SK-N-SH (cell line): ENCODE data around the gene CCDC197. TPM values are rescaled to one million over a fixed set of nuclear protein-coding genes. Genes with fewer than 3 reads are reported as not detected.

Experiments
- CTCF ChIA-PET: fragments of 300-600, 350-600 bp; formaldehyde crosslinking; extraction: SDS; loops from one replicate; lab custom pipeline; 2021; lab: Yijun Ruan, JAX
- POLR2A ChIA-PET: fragments of 350-600 bp; sonication (Branson Sonifier 250); formaldehyde crosslinking; extraction: SDS; loops from one replicate; lab custom pipeline; 2020; ENCODE audit warnings: antibody characterized with exemption, inconsistent platforms; lab: Yijun Ruan, JAX
- DNase-seq: peaks from one replicate; pipeline ENCODE4 v3.0.0; 2012
- H2AFZ ChIP-seq: fragments of 200-600 bp; sonication (generic); 2 replicates; pipeline ENCODE4 v1.8.1; 2016; ENCODE audit warnings: antibody characterized with exemption, mild to moderate bottlenecking, low read depth
- H3F3A ChIP-seq: fragments of 200-600 bp; sonication (generic); replicated peaks from 2 replicates; pipeline ENCODE3; 2016; ENCODE audit warnings: antibody characterized with exemption, mild to moderate bottlenecking; ENCODE audit not compliant: insufficient read depth
- H3K27ac ChIP-seq, 2 experiments: fragments of 200-500 bp in 1 of 2; fragments of 200-600 bp in 1 of 2; sonication (Bioruptor generic) in 1 of 2; sonication (generic), shearing (Covaris generic) in 1 of 2; 2 replicates each; pipeline versions ENCODE4 v1.5.1 to v1.6.1; 2014 to 2016; ENCODE audit warnings: low read depth in 2 of 2, inconsistent platforms in 1 of 2, low read length in 1 of 2, mild to moderate bottlenecking in 1 of 2, mixed read lengths in 1 of 2
- H3K27me3 ChIP-seq: fragments of 200-600 bp; sonication (generic), shearing (Covaris generic); 2 replicates; pipeline ENCODE4 v1.6.1; 2016; ENCODE audit warnings: mixed run types; ENCODE audit not compliant: insufficient read depth
- H3K36me3 ChIP-seq, 2 experiments: fragments of 200-500 bp in 1 of 2; fragments of 200-600 bp in 1 of 2; sonication (Bioruptor generic) in 1 of 2; sonication (generic) in 1 of 2; replicated peaks in 1 of 2; 2 replicates each; pipeline versions ENCODE3 to v1.5.1; 2014 to 2016; ENCODE audit warnings: low read length in 1 of 2, mild to moderate bottlenecking in 1 of 2; ENCODE audit not compliant: insufficient read depth in 2 of 2, control insufficient read depth in 1 of 2
- H3K4me1 ChIP-seq, 2 experiments: fragments of 200-500 bp in 1 of 2; fragments of 200-600 bp in 1 of 2; sonication (Bioruptor generic) in 1 of 2; sonication (generic), shearing (Covaris generic) in 1 of 2; 2 replicates each; pipeline versions ENCODE4 v1.5.1 to v1.6.1; 2014 to 2016; ENCODE audit warnings: low read depth in 1 of 2, low read length in 1 of 2, mixed run types in 1 of 2; ENCODE audit not compliant: insufficient read depth in 2 of 2, control insufficient read depth in 1 of 2
- H3K4me2 ChIP-seq: fragments of 200-600 bp; sonication (generic), shearing (Covaris generic); 2 replicates; pipeline ENCODE4 v1.6.1; 2017; ENCODE audit warnings: mixed run types
- H3K4me3 ChIP-seq, 2 experiments: fragments of 200-500 bp in 1 of 2; fragments of 200-600 bp in 1 of 2; sonication (Bioruptor generic) in 1 of 2; sonication (generic), shearing (Covaris generic) in 1 of 2; 2 replicates each; pipeline versions ENCODE4 v1.5.1 to v1.8.1; 2014 to 2016; ENCODE audit warnings: low read depth in 2 of 2, inconsistent platforms in 1 of 2, low read length in 1 of 2, mild to moderate bottlenecking in 1 of 2, mixed read lengths in 1 of 2, moderate library complexity in 1 of 2
- H3K79me2 ChIP-seq: fragments of 200-600 bp; sonication (generic); 2 replicates; pipeline ENCODE4 v1.8.1; 2017; ENCODE audit warnings: mild to moderate bottlenecking; ENCODE audit not compliant: insufficient read depth
- H3K9ac ChIP-seq: fragments of 200-600 bp; sonication (generic); 2 replicates; pipeline ENCODE4 v1.6.1; 2017; ENCODE audit warnings: mixed run types
- H3K9me2 ChIP-seq: fragments of 200-600 bp; sonication (generic); 2 replicates; pipeline ENCODE4 v1.6.1; 2017; ENCODE audit warnings: mixed run types
- H3K9me3 ChIP-seq: fragments of 200-600 bp; sonication (generic); 2 replicates; pipeline ENCODE4 v1.6.1; 2017; ENCODE audit warnings: mixed run types, mild to moderate bottlenecking, moderate library complexity
- H4K20me1 ChIP-seq: fragments of 200-600 bp; sonication (generic); 2 replicates; pipeline ENCODE4 v1.6.1; 2017; ENCODE audit warnings: mild to moderate bottlenecking, mixed run types; ENCODE audit not compliant: insufficient read depth
- CHD2 ChIP-seq: fragments of 150-350 bp; IDR thresholded peaks from 2 replicates; pipeline ENCODE4 v1.6.1; 2018; ENCODE audit warnings: low read length; ENCODE audit not compliant: partially characterized antibody
- CTCF ChIP-seq: fragments of 200-600 bp; sonication (generic); IDR thresholded peaks from 2 replicates; pipeline ENCODE4 v1.6.1; 2017; ENCODE audit warnings: antibody characterized with exemption, mild to moderate bottlenecking, moderate library complexity
- ELF1 ChIP-seq: IDR thresholded peaks from 2 replicates; pipeline ENCODE4 v1.4.0; 2012
- FOSL2 ChIP-seq: IDR thresholded peaks from 2 replicates; pipeline ENCODE4 v1.4.0; 2012; ENCODE audit warnings: low read depth, mild to moderate bottlenecking, moderate library complexity, borderline replicate concordance
- FOXJ3 ChIP-seq: sonication (generic); formaldehyde crosslinking; IDR thresholded peaks from 2 replicates; pipeline ENCODE4 v1.5.1; 2020; ENCODE audit warnings: mild to moderate bottlenecking, missing genetic modification reagents
- FOXM1 ChIP-seq: IDR thresholded peaks from 2 replicates; pipeline ENCODE4 v1.4.0; 2012; ENCODE audit warnings: low read depth, mild to moderate bottlenecking
- GABPA ChIP-seq: IDR thresholded peaks from 2 replicates; pipeline ENCODE4 v1.4.0; 2012; ENCODE audit warnings: low read depth, mild to moderate bottlenecking
- GATA2 ChIP-seq: sonication (generic); formaldehyde crosslinking; IDR thresholded peaks from 2 replicates; pipeline ENCODE4 v1.5.0; 2020; ENCODE audit warnings: mild to moderate bottlenecking, missing genetic modification reagents
- MAX ChIP-seq: IDR thresholded peaks from 2 replicates; pipeline ENCODE4 v1.4.0; 2012; ENCODE audit warnings: low read depth
- MEF2A ChIP-seq: IDR thresholded peaks from 2 replicates; pipeline ENCODE4 v1.4.0; 2012; ENCODE audit warnings: low read depth, borderline replicate concordance
- MXI1 ChIP-seq: IDR thresholded peaks from 2 replicates; pipeline ENCODE4 v1.6.1; 2012; ENCODE audit warnings: mild to moderate bottlenecking, low read depth, low read length, improper control_type of control experiment
- NRF1 ChIP-seq: IDR thresholded peaks from 2 replicates; pipeline ENCODE4 v1.6.1; 2012; ENCODE audit warnings: low read depth, mild to moderate bottlenecking, low read length
- POLR2AphosphoS5 ChIP-seq: IDR thresholded peaks from 2 replicates; pipeline ENCODE4 v1.6.1; 2012; ENCODE audit warnings: low read depth, low read length
- RAD21 ChIP-seq: IDR thresholded peaks from 2 replicates; pipeline ENCODE4 v1.6.1; 2012; ENCODE audit warnings: mild to moderate bottlenecking, low read length
- RCOR1 ChIP-seq: fragments of 150-350 bp; IDR thresholded peaks from 2 replicates; pipeline ENCODE4 v1.6.1; 2017; ENCODE audit warnings: antibody characterized with exemption, low read length
- REST ChIP-seq: IDR thresholded peaks from 2 replicates; pipeline ENCODE4 v1.6.1; 2012; ENCODE audit warnings: mild to moderate bottlenecking, low read depth, low read length, moderate library complexity
- RFX5 ChIP-seq: IDR thresholded peaks from 2 replicates; pipeline ENCODE4 v1.6.1; 2012; ENCODE audit warnings: mild to moderate bottlenecking, improper control_type of control experiment, low read length
- RXRA ChIP-seq: IDR thresholded peaks from 2 replicates; pipeline ENCODE4 v1.4.0; 2012; ENCODE audit warnings: low read depth, mild to moderate bottlenecking, borderline replicate concordance
- SIN3A ChIP-seq: IDR thresholded peaks from 2 replicates; pipeline ENCODE4 v1.6.1; 2012; ENCODE audit warnings: low read depth, mild to moderate bottlenecking, low read length, moderate library complexity, borderline replicate concordance
- SMC3 ChIP-seq: IDR thresholded peaks from 2 replicates; pipeline ENCODE4 v1.6.1; 2012; ENCODE audit warnings: low read depth, low read length, improper control_type of control experiment
- TAF1 ChIP-seq: IDR thresholded peaks from 2 replicates; pipeline ENCODE4 v1.6.1; 2012; ENCODE audit warnings: low read depth, mild to moderate bottlenecking, low read length, moderate library complexity, borderline replicate concordance
- TCF12 ChIP-seq: IDR thresholded peaks from 2 replicates; pipeline ENCODE4 v1.4.0; 2012
- TEAD4 ChIP-seq: IDR thresholded peaks from 2 replicates; pipeline ENCODE4 v1.4.0; 2012; ENCODE audit warnings: mild to moderate bottlenecking, borderline replicate concordance; ENCODE audit not compliant: insufficient read depth
- ZBTB33 ChIP-seq: IDR thresholded peaks from 2 replicates; pipeline ENCODE4 v1.4.0; 2012; ENCODE audit warnings: low read depth, borderline replicate concordance
- WGBS: methylation state at CpG from one replicate; pipeline ENCODE4 v1.1.6; 2017; ENCODE audit warnings: low lambda C conversion rate; 5-methylcytosine and 5-hydroxymethylcytosine counted together
- polyA plus RNA-seq, 3 experiments: library from polyadenylated mRNA; depleted of rRNA; stranded (reverse); fragments of >200 nt; gene quantifications; 2 replicates each; pipeline ENCODE4 v1.2.3, GENCODE V29; 2012
- TF ChIP-seq, protein P1 (sequence below): fragments of 150-350 bp; IDR thresholded peaks from 2 replicates; pipeline ENCODE4 v1.6.1; 2017; ENCODE audit warnings: antibody characterized with exemption, low read length, low read depth, borderline replicate concordance

CCDC197 gene
- polyA plus RNA-seq, 1 of the 3 experiments (the other 2 are of a cell fraction), result not detected

DNA sequence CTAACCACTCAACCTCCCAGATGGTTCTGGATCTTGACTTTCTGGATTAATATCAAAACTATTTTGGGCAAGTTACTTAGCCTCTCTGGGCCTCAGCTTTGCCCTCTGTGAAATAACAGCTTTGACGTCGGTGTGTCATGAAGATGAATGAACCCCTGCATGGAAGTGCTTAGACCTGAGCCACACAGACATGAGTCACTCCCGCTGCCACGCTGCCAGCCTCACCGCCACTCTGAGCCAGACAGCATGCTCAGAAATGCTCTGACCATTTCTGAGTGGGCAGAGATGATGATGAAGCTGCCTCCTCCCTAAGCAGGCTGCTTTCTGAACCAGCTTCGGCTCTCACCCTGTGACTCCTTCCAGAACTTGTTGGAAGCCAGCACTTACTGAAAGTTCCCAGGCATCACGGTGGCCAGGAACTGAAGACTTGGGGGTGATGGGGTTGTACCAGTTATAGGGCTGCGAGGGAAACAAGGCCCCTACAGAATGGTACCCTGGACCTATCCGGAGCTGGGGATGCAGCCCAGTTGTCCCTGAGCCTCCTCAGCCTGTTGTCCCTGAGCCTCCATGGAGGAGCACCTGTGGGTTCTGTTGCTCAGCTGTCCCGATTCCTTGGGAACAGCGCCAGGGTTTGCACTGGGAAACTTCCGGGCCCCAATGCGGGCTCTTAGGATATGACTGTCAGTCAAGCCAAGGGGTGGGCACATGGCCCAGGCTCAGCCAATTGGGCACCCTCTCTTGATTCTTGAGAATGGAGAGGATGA is 2.0 kb upstream of the CCDC197 start:
- ChIA-PET CTCF (interaction anchor here (1.1 to 11.9 kb wide), 2 partner anchors 57 to 340 kb away, joined by 3 to 219 read pairs; no protein-coding TSS in a partner anchor), POLR2A (no interaction called here)
- DNase-seq, result no peak
- Histone ChIP-seq H3K27me3 (no peaks in the 10 kb centered on the region), H3K9me2 (no peaks in the 10 kb centered on the region), H3K9me3 (no peaks in the 10 kb centered on the region), H3K9ac (peak overlapping the region; percentile 62; the same call in 1 of the 2 replicates), H3F3A (peaks cover 10% of the 10 kb centered on the region), H3K4me1 (peaks cover 0 to 11% of the 10 kb centered on the region in 2 experiments; a peak in 3 of 4 replicates), H2AFZ (peak overlapping the region; percentile 47; the same call in 1 of the 2 replicates), H3K27ac (peak overlapping the region in 1 of 2 experiments; percentile 90; a peak in 2 of 4 replicates), H3K4me2 (peak overlapping the region; percentile 69), H3K79me2 (no peaks in the 10 kb centered on the region), H4K20me1 (no peaks in the 10 kb centered on the region), H3K4me3 (no peak overlapping the region), H3K36me3 (no peaks in the 10 kb centered on the region)
- WGBS, result 2% methylated on average over 6 of the region's 13 CpGs
- TF ChIP-seq FOSL2, result peak; percentile 93
- peak; percentile 40; the same call in 1 of the 2 replicates for TF ChIP-seq POLR2AphosphoS5
- TF ChIP-seq RCOR1, result no peak
- no peak for TF ChIP-seq RFX5
- TF ChIP-seq ZBTB33, result no peak
- TF ChIP-seq GABPA, result no peak
- TF ChIP-seq MXI1, result no peak
- no peak for TF ChIP-seq SMC3
- TF ChIP-seq FOXM1, result no peak
- TF ChIP-seq REST, result no peak
- TF ChIP-seq GATA2 (CRISPR knock-in tag), result no peak
- 0 out of 2 replicates have a peak, but pooled peaks have one; percentile 70 for TF ChIP-seq SIN3A
- TF ChIP-seq TAF1, result no peak
- TF ChIP-seq TEAD4, result peak; percentile 64; the same call in 1 of the 2 replicates
- TF ChIP-seq TCF12, result peak; percentile 94
- no peak for TF ChIP-seq CTCF
- TF ChIP-seq, protein P1, sequence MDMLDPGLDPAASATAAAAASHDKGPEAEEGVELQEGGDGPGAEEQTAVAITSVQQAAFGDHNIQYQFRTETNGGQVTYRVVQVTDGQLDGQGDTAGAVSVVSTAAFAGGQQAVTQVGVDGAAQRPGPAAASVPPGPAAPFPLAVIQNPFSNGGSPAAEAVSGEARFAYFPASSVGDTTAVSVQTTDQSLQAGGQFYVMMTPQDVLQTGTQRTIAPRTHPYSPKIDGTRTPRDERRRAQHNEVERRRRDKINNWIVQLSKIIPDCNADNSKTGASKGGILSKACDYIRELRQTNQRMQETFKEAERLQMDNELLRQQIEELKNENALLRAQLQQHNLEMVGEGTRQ, result no peak
- TF ChIP-seq MAX, result peak; percentile 93
- no peak for TF ChIP-seq RAD21
- no peak for TF ChIP-seq ELF1
- TF ChIP-seq MEF2A, result peak; percentile 93
- no peak for TF ChIP-seq FOXJ3
- no peak for TF ChIP-seq CHD2
- TF ChIP-seq RXRA, result peak; percentile 72; the same call in 1 of the 2 replicates
- TF ChIP-seq NRF1, result no peak
